Measurements from ENCODE around the gene ATF2. TPM values are rescaled to one million over a fixed set of nuclear protein-coding genes. Genes with fewer than 3 reads are reported as not detected.

ATF2 gene
- total and polyA plus RNA-seq, 9 of the 15 experiments (the other 6 are each of a cell fraction or from before 2014, with no cell fraction given), result 24.2 to 111 (median 45.9) TPM

GRCh38 chr2:175103191-175103590, 64.8 kb downstream of the ATF2 start:
- DNase-seq (ENCODE audit: extremely low read depth in 1 of 4, low spot score in 3 of 4), result no peak
- H2AFZ ChIP-seq (ENCODE audit: low read depth, low read length), result no peak overlapping the region
- H3K4me3 ChIP-seq, result no peak overlapping the region
- ChIA-PET CTCF (ENCODE audit: low intra/inter-chr PET ratio) (interaction anchor here (0.7 kb wide), 1 partner anchor 307 kb away, joined by 3 read pairs; no protein-coding TSS in a partner anchor), POLR2A (no interaction called here)
- in situ Hi-C loops (cut with MboI) (no loop called here), intact Hi-C loops (cut with micrococcal nuclease) (no loop called here)
- ATAC-seq, result no peak
- no peaks in the 10 kb centered on the region for H4K20me1 ChIP-seq (replicated peaks; ENCODE audit: control insufficient read depth, insufficient read depth, low read length)
- H3K9ac ChIP-seq (ENCODE audit: insufficient read depth in 1 of 2, low read depth in 2 of 2, low read length in 2 of 2), result no peak overlapping the region
- H3K79me2 ChIP-seq (ENCODE audit: control insufficient read depth, insufficient read depth, low read length), result no peaks in the 10 kb centered on the region
- no peaks in the 10 kb centered on the region for H3K9me1 ChIP-seq (ENCODE audit: control insufficient read depth, insufficient read depth, low read length)
- 100% methylated on average over 1 of the region's 1 CpG for WGBS (ENCODE audit: insufficient coverage, low coverage, missing lambda C conversion rate)
- BruUV-seq (replicated peaks), result no TSS peak
- FAIRE-seq, result no peak
- H3K36me3 ChIP-seq (ENCODE audit: control insufficient read depth, insufficient read depth, low read length), result peaks cover 70% of the 10 kb centered on the region
- no peaks in the 10 kb centered on the region for H3K4me1 ChIP-seq (replicated peaks in 1 of 2; ENCODE audit: control insufficient read depth in 2 of 2, insufficient read depth in 2 of 2, low read length in 2 of 2)
- H3K9me3 ChIP-seq (replicated peaks; ENCODE audit: control insufficient read depth, insufficient read depth, low read depth, low read length), result no peaks in the 10 kb centered on the region
- no peak overlapping the region for H3K4me2 ChIP-seq (ENCODE audit: insufficient read depth, low read length)
- H3K27me3 ChIP-seq (ENCODE audit: control insufficient read depth in 2 of 2, insufficient read depth in 2 of 2, low read length in 2 of 2), result no peaks in the 10 kb centered on the region
- no peak overlapping the region for H3K27ac ChIP-seq (ENCODE audit: extremely low read depth, low read depth, low read length)
- no peak for TF ChIP-seq ZNF79 (CRISPR knock-in tag; IDR thresholded peaks at IDR 0.05; ENCODE audit: low read depth)
- no peak for TF ChIP-seq ZBTB33 (CRISPR knock-in tag; IDR thresholded peaks at IDR 0.05)
- TF ChIP-seq SMARCA5 (IDR thresholded peaks at IDR 0.05), result no peak
- TF ChIP-seq HEY1 (CRISPR knock-in tag; IDR thresholded peaks at IDR 0.05; ENCODE audit: borderline replicate concordance), result no peak
- no peak for TF ChIP-seq NELFE (IDR thresholded peaks at IDR 0.05; ENCODE audit: insufficient read depth, insufficient read length)
- no peak for TF ChIP-seq SRSF9 (IDR thresholded peaks at IDR 0.05; ENCODE audit: borderline replicate concordance, low read depth, low read length)
- no peak for TF ChIP-seq GTF2F1 (IDR thresholded peaks at IDR 0.05; ENCODE audit: low read depth, low read length)
- TF ChIP-seq ZNF174 (CRISPR knock-in tag; IDR thresholded peaks at IDR 0.05), result no peak
- no peak for TF ChIP-seq TCF7L2 (IDR thresholded peaks at IDR 0.05; ENCODE audit: low read depth, low read length)
- TF ChIP-seq REST (IDR thresholded peaks at IDR 0.05; ENCODE audit: borderline replicate concordance), result no peak
- no peak for TF ChIP-seq REST (CRISPR knock-in tag; IDR thresholded peaks at IDR 0.05; ENCODE audit: low read depth)
- no peak for TF ChIP-seq ZKSCAN8 (CRISPR knock-in tag; IDR thresholded peaks at IDR 0.05)
